NCI-H345 treated with DMSO at 0.1 percent for 48 hours (cell line): ENCODE results near the gene DHRS11.
"Not testable (repeated sequence)": the region's sequence is repeated elsewhere in the genome, so short reads cannot be mapped to it uniquely, and the experiment has no call there.

Experiments used
- DNase-seq: peaks from one replicate; lab custom pipeline; 2025; ENCODE audit not compliant: unreplicated experiment; lab: John Stamatoyannopoulos, UW

DHRS11 gene

DNA sequence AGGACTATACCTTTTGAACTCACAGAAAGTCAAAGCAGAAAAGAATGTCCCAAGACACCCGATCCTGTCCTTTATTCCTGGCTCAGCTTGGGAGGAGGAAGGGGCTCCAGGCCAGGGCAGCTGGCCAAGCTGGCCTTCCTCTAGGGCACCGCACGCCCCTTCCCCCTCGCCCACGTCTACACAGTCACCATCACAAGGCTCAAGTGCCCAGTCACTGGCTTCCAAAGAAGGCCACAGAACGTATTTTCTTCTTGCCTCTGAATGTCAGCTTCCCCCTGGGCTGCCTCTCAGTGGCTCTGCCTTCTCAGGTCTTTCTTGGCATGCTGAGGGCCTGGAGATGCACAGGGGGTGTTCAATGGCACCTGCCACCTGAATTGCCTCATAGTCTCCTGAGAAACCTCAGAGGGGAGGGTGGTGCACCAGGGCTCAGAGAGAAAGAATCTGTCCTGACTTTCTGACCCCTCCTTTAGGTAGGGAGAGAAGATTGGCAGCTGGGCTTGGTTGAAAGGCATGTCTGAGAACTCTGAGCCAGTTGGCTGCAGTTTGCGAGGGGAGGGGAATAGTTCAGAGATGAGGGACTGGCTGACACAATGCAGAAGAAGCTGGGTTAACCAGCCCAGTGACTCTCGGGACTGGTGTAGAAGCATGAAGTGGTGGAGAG lies 2.1 kb downstream of the DHRS11 start:
- DNase-seq, result no peak

- DNase-seq, result no peak
These were observed 3.1 kb downstream of the DHRS11 start for GRCh38 chr17:36594626-36595401.

DNA sequence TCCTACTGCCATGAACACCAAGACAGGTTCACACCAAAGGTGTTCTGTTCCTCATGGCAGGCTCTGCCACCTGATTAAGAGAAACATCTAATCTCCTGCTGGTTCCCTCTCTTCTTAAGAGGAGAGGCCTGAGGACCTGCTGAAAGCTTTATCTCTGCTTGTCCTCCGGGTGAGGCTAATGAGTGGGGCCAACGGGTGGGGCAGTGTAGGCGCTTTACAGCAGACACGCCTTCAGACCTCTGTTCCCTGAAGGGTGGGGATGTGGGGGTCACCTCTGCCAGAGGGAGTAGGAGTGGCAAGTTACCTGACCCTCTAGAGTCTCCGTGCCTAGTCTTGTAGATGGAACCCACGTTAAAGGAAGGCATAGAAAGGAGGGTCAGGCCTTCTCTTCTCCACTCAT lies 5.5 kb downstream of the DHRS11 start:
- DNase-seq, result no peak

DNA sequence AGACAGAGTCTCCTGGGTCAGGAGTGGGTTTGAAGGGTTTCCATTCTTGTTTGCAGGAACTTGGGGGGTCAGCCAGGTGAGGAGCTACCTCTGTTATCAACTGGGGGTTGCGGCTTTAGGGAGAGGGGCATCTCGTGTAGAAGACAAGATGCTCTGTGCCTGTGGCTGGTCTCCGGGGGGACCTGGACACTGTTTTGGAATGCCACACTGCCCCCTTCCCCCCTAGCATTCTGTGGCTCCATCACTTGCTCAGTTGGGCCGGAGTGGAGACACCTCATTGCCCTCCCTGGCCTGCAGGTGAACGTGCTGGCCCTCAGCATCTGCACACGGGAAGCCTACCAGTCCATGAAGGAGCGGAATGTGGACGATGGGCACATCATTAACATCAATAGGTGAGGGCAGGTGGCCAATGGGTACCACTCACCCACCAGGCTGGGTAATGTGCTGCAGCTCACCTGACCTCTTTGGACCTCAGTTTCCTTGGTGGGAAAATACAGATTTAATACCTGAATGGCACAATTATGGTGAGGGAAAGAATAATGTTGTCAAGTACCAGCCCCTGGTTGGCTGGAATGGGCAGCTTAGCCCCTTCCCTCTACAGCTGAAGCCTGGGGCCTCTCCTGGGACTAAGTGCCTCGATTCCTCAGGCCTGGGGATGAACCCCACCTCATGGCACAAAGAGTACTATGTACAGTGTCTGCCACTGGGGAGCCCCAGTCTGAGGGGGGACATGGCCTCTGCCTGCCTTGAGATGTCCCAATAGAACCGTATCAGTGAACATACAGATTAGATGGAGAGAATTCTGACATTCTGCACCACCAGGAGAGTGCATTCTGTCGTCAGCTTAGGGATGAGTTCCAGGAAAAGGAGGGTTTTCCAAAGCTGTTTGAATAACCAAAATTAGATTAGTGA lies 6.4 kb downstream of the DHRS11 start:
- DNase-seq, result no peak

GRCh38 chr17:36598951-36599401 lies 7.3 kb downstream of the DHRS11 start:
- DNase-seq, result no peak

DNA sequence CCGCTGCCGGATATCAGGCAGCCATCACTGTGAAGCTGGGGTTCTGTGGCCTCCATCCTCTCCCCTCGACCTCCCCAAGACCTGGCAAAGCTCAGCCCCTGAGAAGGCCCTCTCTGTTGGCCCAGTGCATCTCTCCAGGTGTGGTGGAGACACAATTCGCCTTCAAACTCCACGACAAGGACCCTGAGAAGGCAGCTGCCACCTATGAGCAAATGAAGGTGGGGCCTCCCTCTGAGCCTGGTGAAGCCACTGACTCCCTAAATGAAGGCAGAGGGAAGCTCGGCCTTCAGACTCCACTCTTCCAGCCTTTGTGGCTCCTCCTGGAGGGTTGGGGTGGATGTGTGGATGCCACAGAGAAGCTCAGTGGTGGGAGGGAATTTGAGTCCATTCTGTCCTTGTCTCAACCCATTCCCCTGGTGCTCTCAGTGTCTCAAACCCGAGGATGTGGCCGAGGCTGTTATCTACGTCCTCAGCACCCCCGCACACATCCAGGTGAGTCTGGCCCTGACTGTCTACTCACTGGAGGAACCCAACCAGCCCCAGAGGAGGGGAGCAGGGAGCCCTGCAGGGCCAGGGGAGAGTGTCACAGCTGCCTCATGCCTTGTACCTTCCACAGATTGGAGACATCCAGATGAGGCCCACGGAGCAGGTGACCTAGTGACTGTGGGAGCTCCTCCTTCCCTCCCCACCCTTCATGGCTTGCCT lies 8.0 kb downstream of the DHRS11 start:
- DNase-seq, result no peak

GRCh38 chr17:36600465-36600864 lies 8.8 kb downstream of the DHRS11 start:
- no peak for DNase-seq

- no peak for DNase-seq
These were observed 9.2 kb downstream of the DHRS11 start for GRCh38 chr17:36600936-36601302.

GRCh38 chr17:36601303-36602029 lies 9.8 kb downstream of the DHRS11 start, which contains the start of gene MRM1:
Gene MRM1, plus strand, starts transcription at chr17:36601583. Its CDS starts 228 bp downstream, at chr17:36601811.
- peak; percentile 70 for DNase-seq

DNA sequence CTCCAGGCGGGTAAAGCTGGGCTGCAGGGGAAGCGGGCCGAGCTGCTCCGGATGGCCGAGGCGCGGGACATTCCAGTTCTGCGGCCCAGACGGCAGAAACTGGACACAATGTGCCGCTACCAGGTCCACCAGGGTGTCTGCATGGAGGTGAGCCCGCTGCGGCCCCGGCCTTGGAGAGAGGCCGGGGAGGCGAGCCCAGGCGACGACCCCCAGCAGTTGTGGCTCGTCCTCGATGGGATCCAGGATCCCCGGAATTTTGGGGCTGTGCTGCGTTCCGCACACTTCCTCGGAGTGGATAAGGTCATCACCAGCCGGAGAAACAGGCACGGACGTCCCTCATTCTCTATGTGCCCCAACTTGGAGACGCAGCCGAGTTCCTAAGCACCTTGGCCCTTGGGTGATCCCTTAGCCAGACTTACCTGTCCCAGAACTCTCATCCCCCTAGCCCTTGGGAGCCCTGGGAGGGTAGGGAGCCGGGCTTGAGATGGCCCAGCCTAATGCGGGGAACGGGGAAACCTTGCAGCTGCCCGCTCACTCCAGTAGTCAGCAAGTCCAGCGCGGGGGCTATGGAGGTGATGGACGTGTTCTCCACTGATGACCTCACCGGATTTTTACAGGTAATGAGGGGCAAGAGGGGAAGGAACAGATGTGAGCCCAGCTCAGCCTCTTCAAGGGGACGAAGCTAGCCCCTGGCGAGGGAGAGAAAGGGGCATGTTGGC lies 10.5 kb downstream of the DHRS11 start:
- DNase-seq, result no peak

GRCh38 chr17:36602924-36603384 lies 11.3 kb downstream of the DHRS11 start:
- DNase-seq, result peak; percentile 50

DNA sequence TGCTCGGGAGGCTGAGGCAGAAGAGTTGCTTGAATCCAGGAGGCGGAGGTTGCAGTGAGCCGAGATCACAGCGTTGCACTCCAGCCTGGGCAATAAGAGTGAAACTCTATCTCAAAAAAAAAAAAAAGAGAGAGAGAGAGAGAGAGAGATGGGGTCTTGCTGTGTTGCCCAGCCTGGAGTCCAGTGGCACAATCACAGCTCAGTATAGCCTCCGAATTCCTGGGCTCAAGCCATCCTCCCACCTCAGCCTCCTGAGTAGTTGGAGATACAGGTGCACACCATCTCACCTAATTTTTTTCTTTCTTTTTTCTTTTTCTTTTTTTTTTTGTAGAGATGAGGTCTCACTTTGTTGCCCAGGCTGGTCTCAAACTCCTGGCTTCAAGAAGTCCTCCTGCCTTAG lies 13.3 kb downstream of the DHRS11 start:
- DNase-seq, result not testable (repeated sequence)

DNA sequence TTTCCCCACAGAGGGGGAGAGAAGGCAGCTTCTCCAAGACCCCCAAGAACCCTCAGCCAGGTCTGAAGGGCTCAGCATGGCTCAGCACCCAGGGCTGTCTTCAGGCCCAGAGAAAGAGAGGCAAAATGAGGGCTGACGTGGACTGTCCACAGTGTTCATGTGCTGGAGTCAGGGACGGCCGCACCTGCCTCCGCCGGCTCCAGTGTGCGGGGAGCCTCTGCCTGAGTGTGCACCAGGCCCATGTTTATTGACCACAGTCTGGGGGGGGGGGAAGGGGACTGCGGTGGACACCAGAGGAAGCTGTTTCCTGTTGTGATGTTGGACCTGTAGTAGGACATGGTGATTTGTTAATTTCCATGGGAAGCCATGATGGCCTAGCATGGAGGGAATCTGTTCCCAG lies 16.6 kb downstream of the DHRS11 start:
- DNase-seq, result no peak

- peak; percentile 63 for DNase-seq
These were observed 17.3 kb downstream of the DHRS11 start for GRCh38 chr17:36608794-36609497.

DNA sequence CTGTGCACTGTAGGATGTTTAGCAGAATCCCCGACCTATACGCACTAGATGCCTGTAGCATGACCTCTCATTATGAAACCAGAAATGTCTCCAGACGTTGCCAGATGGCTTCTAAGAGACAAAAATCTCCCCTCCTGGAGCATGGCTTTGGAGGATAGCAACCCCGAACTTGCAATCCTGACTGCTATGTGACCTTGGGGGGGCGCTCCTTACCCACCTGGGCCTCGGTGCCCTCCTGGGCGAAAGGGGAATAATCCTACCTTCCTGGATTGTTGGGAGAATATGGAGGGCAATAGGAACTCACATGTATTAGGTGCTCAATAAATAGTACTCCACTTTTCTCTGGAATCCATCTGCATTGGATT lies 17.8 kb downstream of the DHRS11 start:
- no peak for DNase-seq

- no peak for DNase-seq
These were observed 18.8 kb downstream of the DHRS11 start for GRCh38 chr17:36610474-36610873.

GRCh38 chr17:36611345-36612072 lies 19.8 kb downstream of the DHRS11 start:
- DNase-seq, result no peak

- no peak for DNase-seq
These were observed 20.6 kb downstream of the DHRS11 start for GRCh38 chr17:36612323-36612722.
